Loucy (cell line): ENCODE results near the gene NSD2.

Experiments used
- H2AFZ ChIP-seq: fragments of 200-600 bp; sonication (generic); 2 replicates; pipeline ENCODE4 v1.6.0; 2016; ENCODE audit warnings: antibody characterized with exemption, mild to moderate bottlenecking, low read length, moderate library complexity
- H3F3A ChIP-seq: fragments of 200-600 bp; 2 replicates; pipeline ENCODE4 v1.6.0; 2016; ENCODE audit warnings: antibody characterized with exemption, low read depth, mild to moderate bottlenecking
- H3K27me3 ChIP-seq: fragments of 200-600 bp; sonication (generic); 2 replicates; pipeline ENCODE4 v1.6.1; 2014; ENCODE audit warnings: low read length, mild to moderate bottlenecking; ENCODE audit not compliant: insufficient read depth, poor library complexity, severe bottlenecking
- H3K36me3 ChIP-seq: fragments of 200-600 bp; sonication (generic); 2 replicates; pipeline ENCODE4 v1.6.1; 2016; ENCODE audit warnings: low read length; ENCODE audit not compliant: insufficient read depth
- H3K4me1 ChIP-seq: fragments of 200-600 bp; sonication (generic); 2 replicates; pipeline ENCODE4 v1.5.1; 2014; ENCODE audit warnings: low read length, mild to moderate bottlenecking; ENCODE audit not compliant: insufficient read depth, poor library complexity, severe bottlenecking
- H3K4me2 ChIP-seq: fragments of 200-600 bp; sonication (generic); 2 replicates; pipeline ENCODE4 v1.6.0; 2014; ENCODE audit warnings: antibody characterized with exemption, low read length, low read depth, mild to moderate bottlenecking; ENCODE audit not compliant: poor library complexity, severe bottlenecking
- H3K4me3 ChIP-seq: fragments of 200-600 bp; sonication (generic); 2 replicates; pipeline ENCODE4 v1.5.1; 2014; ENCODE audit warnings: low read length, mild to moderate bottlenecking, mixed read lengths; ENCODE audit not compliant: poor library complexity, severe bottlenecking
- H3K79me2 ChIP-seq: fragments of 200-600 bp; sonication (generic); 2 replicates; pipeline ENCODE4 v1.6.1; 2014; ENCODE audit warnings: low read length; ENCODE audit not compliant: insufficient read depth
- H3K9ac ChIP-seq: fragments of 200-600 bp; sonication (generic); 2 replicates; pipeline ENCODE4 v1.6.0; 2014; ENCODE audit warnings: mild to moderate bottlenecking, low read depth, low read length, moderate library complexity; ENCODE audit not compliant: poor library complexity, severe bottlenecking
- H3K9me2 ChIP-seq: fragments of 200-600 bp; sonication (generic); replicated peaks from 2 replicates; pipeline ENCODE4 v1.6.1; 2016; ENCODE audit warnings: low read depth, low read length, mixed read lengths
- H3K9me3 ChIP-seq: fragments of 200-600 bp; sonication (generic); 2 replicates; pipeline ENCODE4 v1.6.1; 2014; ENCODE audit warnings: mild to moderate bottlenecking, antibody characterized with exemption, low read length, low read depth; ENCODE audit not compliant: insufficient read depth
- H4K20me1 ChIP-seq: fragments of 200-600 bp; sonication (generic); 2 replicates; pipeline ENCODE4 v1.6.0; 2014; ENCODE audit warnings: antibody characterized with exemption, low read length, mild to moderate bottlenecking; ENCODE audit not compliant: insufficient read depth, poor library complexity, severe bottlenecking
- CTCF ChIP-seq: fragments of 200-600 bp; sonication (generic); conservative IDR thresholded peaks from 2 replicates; pipeline ENCODE4 v1.5.1; 2014; ENCODE audit warnings: mild to moderate bottlenecking, antibody characterized with exemption, low read length
- EZH2phosphoT487 ChIP-seq: fragments of 200-600 bp; IDR thresholded peaks from 2 replicates; pipeline ENCODE4 v1.6.1; 2018; ENCODE audit warnings: antibody characterized with exemption, mild to moderate bottlenecking, moderate library complexity, borderline replicate concordance

The NSD2 gene

GRCh38 chr4:1883583-1883982 lies 12.4 kb downstream of the NSD2 start:
- Histone ChIP-seq H3K9me3 (no peaks in the 10 kb centered on the region), H3K4me1 (peaks cover 13% of the 10 kb centered on the region), H3K4me2 (no peak overlapping the region), H3K9me2 (no peaks in the 10 kb centered on the region), H3K36me3 (no peaks in the 10 kb centered on the region), H3F3A (no peaks in the 10 kb centered on the region), H3K9ac (no peak overlapping the region), H4K20me1 (peaks cover 93% of the 10 kb centered on the region), H3K79me2 (peaks cover 99% of the 10 kb centered on the region), H2AFZ (no peak overlapping the region), H3K4me3 (no peak overlapping the region), H3K27me3 (no peaks in the 10 kb centered on the region)
- no peak for TF ChIP-seq EZH2phosphoT487

- Histone ChIP-seq H3K9me3 (no peaks in the 10 kb centered on the region), H3K27me3 (no peaks in the 10 kb centered on the region), H4K20me1 (peaks cover 91% of the 10 kb centered on the region), H3K9me2 (no peaks in the 10 kb centered on the region), H3K4me3 (no peak overlapping the region), H3K36me3 (no peaks in the 10 kb centered on the region), H3K79me2 (peaks cover 99% of the 10 kb centered on the region), H3K9ac (no peak overlapping the region), H3K4me1 (peaks cover 4% of the 10 kb centered on the region), H2AFZ (no peak overlapping the region), H3K4me2 (no peak overlapping the region), H3F3A (no peaks in the 10 kb centered on the region)
- TF ChIP-seq CTCF = no peak
- no peak for TF ChIP-seq EZH2phosphoT487
Observed at GRCh38 chr4:1885414-1885813, 14.2 kb downstream of the NSD2 start.

GRCh38 chr4:1887052-1887451 lies 15.9 kb downstream of the NSD2 start:
- peaks cover 87% of the 10 kb centered on the region for H4K20me1 ChIP-seq
- no peaks in the 10 kb centered on the region for H3K27me3 ChIP-seq
- peaks cover 99% of the 10 kb centered on the region for H3K79me2 ChIP-seq
- H3K9me3 ChIP-seq = no peaks in the 10 kb centered on the region
- no peaks in the 10 kb centered on the region for H3F3A ChIP-seq
- TF ChIP-seq CTCF = no peak
- TF ChIP-seq EZH2phosphoT487 = no peak
- no peaks in the 10 kb centered on the region for H3K9me2 ChIP-seq
- no peak overlapping the region for H3K4me3 ChIP-seq
- no peak overlapping the region for H3K9ac ChIP-seq
- H3K4me2 ChIP-seq = no peak overlapping the region
- peaks cover 4% of the 10 kb centered on the region for H3K4me1 ChIP-seq
- H3K36me3 ChIP-seq = no peaks in the 10 kb centered on the region
- no peak overlapping the region for H2AFZ ChIP-seq

- H3K79me2 ChIP-seq = peaks cover 99% of the 10 kb centered on the region
- no peak overlapping the region for H2AFZ ChIP-seq
- no peak overlapping the region for H3K4me3 ChIP-seq
- H4K20me1 ChIP-seq = peaks cover 88% of the 10 kb centered on the region
- TF ChIP-seq CTCF (no peak), EZH2phosphoT487 (no peak)
- H3K27me3 ChIP-seq = no peaks in the 10 kb centered on the region
- no peak overlapping the region for H3K4me2 ChIP-seq
- H3K9me2 ChIP-seq = no peaks in the 10 kb centered on the region
- no peaks in the 10 kb centered on the region for H3K4me1 ChIP-seq
- H3K36me3 ChIP-seq = peaks cover 24% of the 10 kb centered on the region; the same call in 1 of the 2 replicates
- no peak overlapping the region for H3K9ac ChIP-seq
- H3K9me3 ChIP-seq = no peaks in the 10 kb centered on the region
- H3F3A ChIP-seq = no peaks in the 10 kb centered on the region
Observed at GRCh38 chr4:1890979-1891570, 19.9 kb downstream of the NSD2 start.
